HG03469 (cell line): Measurements from ENCODE around the gene MTHFD1L.
"Not testable (repeated sequence)": the region's sequence is repeated elsewhere in the genome, so short reads cannot be mapped to it uniquely, and the experiment has no call there.

ENCODE experiments used
- ATAC-seq: cut with Tn5 transposase; IDR thresholded peaks from one replicate; pipeline ENCODE4 v1.9.1; 2021; ENCODE audit warnings: mild to moderate bottlenecking, moderate library complexity, moderate number of reproducible peaks; ENCODE audit not compliant: unreplicated experiment

The MTHFD1L gene

DNA sequence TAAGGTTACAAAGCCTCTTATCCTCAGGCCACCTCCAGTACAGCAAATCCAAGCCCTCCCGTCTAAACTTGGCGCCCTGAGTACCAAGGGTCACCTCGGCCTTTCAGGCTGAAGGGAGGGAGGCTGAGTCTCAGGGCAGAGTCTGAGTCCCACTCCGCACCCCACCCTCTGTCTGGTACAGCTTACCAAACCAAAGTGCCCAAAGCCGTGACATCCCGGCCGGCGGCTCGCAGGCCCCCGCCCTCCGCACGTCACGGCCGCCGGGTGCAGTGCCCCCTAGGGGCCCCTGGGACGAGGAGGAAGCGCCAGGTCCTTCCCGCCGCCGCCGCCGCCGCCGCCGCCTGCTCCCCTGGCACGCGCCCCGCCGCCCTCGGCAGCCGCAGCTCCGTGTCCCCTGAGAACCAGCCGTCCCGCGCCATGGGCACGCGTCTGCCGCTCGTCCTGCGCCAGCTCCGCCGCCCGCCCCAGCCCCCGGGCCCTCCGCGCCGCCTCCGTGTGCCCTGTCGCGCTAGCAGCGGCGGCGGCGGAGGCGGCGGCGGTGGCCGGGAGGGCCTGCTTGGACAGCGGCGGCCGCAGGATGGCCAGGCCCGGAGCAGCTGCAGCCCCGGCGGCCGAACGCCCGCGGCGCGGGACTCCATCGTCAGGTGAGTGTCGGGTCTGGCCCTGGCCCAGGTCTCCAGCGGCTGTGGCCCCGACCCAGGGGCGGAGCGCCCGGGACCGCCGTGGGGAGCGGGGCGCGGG, at the start of gene MTHFD1L:
Gene MTHFD1L (plus strand): TSS at position 297 of the 741 bp plus-strand sequence. CDS start 121 bp downstream, at position 418.
- ATAC-seq, result peak; percentile 62

DNA sequence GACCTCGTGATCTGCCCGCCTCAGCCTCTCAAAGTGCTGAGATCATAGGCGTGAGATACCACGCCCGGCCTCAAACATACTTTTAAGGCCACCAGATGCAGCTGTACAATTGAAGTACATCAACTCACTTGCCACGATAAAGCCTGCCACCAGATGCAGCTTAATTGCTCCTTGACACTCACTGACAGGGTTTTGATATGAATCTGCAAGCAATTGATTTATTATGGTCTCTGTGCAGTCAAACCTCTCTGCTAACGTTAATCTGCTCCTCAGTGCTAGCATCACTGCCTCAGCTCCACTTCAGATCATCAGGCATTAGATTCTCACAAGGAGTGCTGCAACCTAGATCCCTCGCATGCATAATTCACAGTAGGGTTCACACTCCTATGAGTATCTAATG, 48.9 kb upstream of the MTHFD1L start:
- ATAC-seq, result not testable (repeated sequence)

DNA sequence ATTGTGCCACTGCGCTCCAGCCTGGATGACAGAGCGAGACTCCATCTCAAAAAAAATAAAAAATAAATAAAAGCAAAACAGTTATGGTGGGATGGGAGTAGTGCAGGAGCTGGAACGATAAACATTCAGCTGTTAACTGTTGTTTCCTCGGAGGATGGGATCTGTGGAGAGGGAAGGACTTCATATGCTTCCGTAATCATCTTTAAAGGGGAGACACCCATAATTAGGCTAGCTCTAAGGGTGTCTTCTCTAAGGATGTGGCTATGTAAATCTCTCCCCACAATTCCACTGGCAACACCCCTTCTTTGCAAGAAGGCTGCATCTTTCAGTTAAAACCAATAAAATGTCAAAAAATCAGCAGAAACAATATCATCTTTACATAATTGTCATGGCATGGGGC, 42.6 kb upstream of the MTHFD1L start:
- ATAC-seq, result no peak

DNA sequence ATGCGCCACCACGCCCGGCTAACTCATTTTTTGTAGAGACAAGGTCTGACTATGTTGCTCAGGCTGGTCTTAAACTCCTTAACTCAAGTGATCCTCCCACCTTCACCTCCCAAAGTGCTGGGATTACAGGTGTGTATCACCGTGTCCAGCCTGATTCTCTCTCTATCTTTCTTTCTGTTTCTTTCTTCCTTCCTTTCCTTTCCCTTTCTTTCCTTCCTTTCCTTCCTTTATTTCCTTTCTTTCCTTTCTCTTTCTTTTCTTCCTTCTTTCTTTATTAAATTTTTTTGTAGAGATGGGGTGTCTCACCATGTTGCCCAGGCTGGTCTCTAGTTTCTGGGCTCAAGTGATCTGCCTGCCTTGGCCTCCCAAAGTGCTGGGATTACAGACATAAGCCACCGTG, 38.7 kb upstream of the MTHFD1L start:
- ATAC-seq, result no peak

DNA sequence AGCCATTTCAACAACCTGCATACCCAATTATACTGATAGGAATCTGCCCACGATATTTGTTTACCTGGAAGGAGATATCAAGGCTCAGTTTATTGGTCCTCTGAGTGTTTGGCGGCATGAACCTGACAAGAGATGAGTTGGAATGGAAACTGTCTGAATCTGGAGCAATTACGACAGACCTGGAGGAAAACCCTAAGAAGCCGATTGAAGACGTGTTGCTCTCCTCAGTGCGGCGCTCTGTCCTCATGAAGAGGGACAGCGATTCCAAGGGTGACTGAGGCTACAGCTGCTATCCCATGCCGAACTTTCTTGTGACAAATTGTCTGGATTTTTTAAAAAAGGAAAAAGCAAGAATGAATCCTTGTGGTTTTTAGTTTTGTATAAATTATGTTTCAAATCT, 37.4 kb upstream of the MTHFD1L start:
- not testable (repeated sequence) for ATAC-seq

DNA sequence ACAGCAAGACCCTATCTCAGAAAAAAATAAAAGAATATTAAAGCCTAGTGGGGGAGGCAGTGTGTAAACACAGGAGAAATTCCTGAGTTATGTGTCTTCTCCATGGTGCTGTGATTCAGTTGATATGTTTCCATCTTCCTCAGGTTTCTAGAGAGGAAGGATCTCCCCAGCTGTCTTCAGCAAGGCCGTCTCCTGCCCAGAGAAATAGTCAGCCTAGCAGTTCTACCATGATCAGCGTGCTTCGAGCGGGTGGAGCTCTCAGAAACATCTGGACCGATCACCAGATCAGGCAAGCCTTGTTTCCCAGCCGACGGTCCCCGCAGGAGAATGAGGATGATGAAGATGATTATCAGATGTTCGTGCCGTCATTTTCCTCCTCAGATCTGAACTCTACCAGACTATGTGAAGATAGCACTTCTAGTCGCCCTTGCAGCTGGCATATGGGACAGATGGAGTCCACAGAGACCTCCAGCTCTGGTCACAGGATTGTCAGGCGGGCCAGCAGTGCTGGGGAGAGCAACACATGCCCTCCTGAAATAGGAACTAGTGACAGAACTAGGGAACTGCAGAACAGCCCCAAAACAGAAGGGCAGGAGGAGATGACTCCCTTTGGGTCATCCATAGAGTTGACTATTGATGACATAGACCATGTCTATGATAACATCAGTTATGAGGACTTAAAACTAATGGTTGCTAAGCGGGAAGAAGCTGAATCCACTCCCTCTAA, 34.9 kb upstream of the MTHFD1L start:
- ATAC-seq, result no peak

DNA sequence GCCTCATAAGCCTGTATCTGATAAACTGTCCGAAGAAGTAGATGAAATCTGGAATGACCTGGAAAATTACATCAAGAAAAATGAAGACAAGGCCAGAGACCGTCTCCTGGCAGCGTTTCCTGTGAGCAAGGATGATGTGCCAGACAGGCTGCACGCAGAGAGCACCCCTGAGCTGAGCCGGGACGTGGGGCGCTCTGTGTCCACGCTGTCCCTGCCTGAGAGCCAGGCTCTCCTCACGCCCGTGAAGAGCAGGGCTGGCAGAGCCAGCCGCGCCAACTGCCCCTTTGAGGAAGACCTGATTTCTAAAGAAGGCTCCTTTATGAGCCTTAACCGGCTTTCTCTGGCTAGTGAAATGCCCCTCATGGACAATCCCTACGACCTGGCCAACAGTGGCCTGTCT, 33.9 kb upstream of the MTHFD1L start:
- ATAC-seq, result no peak

DNA sequence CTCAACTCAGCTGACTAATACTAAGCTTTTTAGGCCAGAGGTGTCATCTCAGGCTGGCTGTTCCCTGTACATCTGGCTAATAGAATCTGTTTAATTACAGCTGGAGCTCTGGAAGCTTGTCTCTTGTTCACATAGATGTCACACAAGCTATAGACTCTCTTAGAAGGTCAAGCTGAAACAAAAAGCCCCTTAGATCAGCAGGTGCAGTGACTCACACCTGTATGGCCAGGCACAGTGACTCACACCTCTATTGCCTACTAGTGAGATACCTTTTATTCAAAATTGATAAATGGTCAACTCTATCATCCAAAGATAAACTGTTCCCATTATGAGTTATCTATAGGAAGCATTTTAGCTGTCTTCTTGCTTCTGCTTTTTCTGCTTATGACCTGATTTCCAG, 29.9 kb upstream of the MTHFD1L start:
- ATAC-seq, result no peak

DNA sequence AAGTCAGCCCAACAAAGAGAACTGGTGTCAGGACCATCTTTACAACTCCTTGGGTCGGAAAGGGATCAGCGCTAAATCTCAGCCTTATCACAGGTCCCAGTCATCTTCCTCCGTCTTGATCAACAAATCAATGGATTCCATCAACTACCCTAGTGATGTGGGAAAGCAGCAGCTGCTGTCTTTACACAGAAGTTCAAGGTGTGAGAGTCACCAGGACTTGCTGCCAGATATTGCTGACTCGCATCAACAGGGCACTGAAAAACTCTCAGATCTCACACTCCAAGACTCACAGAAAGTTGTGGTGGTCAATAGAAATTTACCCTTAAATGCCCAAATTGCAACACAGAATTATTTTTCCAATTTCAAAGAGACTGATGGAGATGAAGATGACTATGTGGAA, 25.3 kb upstream of the MTHFD1L start:
- ATAC-seq, result no peak

DNA sequence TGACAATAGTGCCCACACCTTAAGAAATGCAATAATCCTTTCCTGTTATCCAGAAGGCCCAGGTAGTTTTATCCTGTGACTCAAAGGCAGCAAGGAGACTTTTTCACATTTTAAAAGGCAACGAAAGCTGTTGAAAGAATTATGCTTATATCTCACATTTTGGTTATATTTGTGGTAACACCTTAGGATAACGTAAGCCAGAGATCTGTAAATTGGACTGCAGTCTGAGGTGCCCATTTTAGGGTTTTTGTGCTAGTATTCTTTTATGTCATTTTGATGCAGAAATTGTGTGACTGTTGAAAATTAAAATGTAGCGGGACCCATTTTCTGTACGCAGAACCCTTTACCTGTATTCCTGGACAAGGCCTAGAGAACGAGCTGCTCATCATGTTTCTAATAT, 24.3 kb upstream of the MTHFD1L start:
- ATAC-seq, result no peak

DNA sequence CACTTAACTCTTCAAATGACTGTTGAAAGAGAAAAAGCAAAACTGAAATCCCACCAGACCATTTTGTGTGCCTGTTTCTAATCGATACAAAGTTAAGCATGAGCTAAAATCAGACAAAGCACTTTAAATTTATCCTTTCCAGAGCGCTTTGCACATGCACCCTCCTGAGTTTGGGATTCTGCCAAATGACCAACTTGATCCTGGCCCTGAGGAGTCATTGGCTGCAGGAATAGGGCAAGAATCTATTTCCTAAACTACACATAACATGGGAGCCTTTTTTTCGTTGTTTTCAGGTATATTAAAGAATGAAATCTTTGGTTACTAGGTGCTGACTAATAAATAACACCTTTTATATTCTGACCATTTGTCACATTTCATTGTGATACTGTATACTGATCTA, 23.8 kb upstream of the MTHFD1L start:
- no peak for ATAC-seq

DNA sequence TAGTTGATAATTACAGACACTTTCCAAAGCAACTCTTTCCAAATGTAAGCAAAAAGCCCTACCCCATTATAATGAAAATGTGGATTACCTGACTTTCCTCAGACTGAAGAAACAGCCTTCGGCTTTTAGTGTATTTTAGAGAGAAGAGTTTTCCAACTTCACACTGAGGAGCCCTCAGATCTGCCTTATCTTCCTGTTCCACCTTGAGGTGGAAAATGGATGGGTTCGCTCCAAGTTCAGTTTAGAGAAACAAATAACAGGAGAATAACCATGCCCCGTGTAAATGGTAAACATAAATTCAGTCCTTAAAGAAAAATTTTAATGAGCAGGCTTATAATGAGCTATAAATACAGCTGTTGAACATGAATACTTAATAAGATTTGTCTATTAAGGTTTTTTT, 21.1 kb upstream of the MTHFD1L start:
- no peak for ATAC-seq

DNA sequence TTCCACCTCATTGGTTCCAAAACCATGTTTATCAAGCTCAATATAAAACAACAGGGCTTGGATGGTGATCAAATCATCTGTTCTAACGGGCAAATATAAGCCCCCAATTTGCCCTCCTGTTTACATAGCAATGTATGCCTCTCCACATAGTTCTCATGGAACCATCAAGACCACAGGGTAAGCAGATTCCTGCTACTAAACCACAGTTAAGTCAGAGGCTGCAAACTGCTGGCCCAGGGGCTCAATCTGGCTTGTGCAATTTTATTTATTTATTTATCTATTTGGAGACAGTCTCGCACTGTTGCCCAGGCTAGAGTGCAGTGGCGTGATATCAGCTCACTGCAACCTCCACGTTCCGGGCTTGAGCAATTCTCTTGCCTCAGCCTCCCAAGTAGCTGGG, 18.9 kb upstream of the MTHFD1L start:
- no peak for ATAC-seq

DNA sequence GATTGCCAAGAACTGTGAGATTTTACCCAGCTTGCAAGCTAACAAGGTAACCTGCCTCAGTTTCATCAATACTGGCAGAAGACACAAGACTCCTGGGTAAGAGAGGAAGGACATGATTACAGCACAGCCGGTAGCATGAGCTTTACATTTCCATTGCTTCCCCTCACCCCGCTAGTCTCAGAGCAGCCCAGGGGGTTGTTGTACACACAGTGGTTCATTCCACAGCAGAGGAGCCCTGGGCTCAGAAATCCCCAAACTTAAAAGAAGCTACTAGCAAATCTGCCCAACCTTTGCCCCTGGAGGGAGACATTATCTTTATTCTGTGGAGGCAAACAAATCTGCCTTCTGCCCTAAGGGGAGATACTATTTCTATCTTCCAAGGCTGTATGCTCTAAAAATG, 17.1 kb upstream of the MTHFD1L start:
- ATAC-seq, result no peak

DNA sequence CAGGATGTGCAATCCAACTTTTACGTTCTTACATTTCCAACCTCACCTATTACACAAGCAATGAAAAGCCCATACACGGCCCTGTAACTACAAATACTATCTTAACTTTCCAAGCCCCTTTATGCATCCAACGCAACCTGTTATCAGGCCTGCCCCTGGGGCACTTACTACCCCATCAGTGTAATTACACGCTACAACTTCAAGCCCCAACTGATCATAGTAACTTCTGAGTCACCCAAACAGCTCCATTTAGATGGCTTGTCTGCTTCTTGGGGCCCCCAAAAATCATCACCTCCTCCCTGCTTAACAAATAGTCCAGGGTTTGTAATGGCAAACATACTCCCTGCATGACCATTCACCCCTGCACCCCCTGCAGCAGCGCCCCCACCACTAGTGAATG, 11.1 kb upstream of the MTHFD1L start:
- ATAC-seq, result not testable (repeated sequence)

DNA sequence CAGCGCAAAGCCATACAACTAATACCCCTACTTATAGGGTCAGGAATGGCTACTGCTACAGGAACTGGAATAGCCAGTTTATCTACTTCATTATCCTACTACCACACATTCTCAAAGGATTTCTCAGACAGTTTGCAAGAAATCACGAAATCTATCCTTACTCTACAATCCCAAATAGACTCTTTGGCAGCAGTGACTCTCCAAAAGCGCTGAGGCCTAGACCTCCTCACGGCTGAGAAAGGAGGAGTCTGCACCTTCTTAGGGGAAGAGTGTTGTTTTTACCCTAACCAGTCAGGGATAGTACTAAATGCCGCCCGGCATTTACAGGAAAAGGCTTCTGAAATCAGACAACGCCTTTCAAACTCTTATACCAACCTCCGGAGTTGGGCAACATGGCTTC, 10.3 kb upstream of the MTHFD1L start:
- ATAC-seq, result not testable (repeated sequence)

DNA sequence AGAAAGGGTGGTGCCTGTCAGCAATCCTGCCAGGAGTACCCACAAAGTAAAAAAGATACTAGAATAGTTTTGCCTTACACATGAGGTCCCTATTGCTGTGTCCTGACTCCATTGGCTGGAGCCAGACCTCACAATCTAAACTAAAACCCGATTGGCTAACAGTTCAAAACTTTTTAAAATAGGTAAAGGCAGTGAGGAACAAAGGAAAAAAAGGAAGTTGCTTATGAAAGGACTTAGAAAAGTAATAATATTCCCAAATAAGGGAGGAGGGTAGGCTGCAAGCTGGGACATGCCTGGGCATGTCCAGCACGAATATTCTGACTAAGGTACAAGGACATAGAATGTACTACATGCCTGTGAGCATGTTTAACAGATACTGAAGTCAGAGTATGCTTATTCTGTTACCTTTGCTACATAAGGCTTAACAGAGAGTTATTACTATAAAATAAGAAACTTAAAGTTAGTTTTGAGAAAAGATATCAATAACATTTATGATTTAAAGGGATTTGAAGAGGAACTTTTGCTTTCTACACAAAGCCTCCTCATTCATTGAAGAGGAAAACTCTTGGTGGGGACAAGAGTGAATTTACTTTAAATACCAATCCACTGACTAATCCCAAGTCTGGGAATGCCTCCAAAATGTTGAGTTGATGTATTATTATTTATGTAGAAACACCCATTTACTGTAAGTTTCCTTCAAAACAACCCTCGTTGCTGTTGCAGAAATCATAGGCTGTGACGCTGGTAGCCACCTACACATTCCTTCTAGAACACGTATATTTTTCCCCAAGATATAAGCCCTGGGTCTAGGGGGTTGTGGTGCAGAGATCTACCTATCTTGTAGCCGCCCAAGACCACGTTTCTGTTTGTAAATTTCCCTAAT, 8.2 kb upstream of the MTHFD1L start:
- no peak for ATAC-seq

DNA sequence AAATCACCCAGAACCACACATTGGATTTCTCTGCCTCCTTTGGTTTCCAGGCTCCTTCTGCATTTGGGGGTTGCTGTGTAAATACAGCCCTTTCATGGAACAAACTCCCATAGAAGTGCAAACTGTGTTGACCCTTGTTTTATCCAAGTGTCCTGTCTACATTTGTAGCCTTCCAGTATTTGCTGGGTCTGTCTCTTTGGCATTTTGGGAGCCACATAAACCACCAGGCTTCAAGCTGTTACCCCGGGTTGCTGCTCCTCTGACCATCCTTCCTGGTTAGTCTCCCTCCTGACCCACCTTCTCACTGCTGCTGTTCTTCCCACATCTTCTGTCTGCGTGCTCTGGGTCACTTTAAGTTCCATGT, 7.6 kb upstream of the MTHFD1L start:
- ATAC-seq, result no peak

DNA sequence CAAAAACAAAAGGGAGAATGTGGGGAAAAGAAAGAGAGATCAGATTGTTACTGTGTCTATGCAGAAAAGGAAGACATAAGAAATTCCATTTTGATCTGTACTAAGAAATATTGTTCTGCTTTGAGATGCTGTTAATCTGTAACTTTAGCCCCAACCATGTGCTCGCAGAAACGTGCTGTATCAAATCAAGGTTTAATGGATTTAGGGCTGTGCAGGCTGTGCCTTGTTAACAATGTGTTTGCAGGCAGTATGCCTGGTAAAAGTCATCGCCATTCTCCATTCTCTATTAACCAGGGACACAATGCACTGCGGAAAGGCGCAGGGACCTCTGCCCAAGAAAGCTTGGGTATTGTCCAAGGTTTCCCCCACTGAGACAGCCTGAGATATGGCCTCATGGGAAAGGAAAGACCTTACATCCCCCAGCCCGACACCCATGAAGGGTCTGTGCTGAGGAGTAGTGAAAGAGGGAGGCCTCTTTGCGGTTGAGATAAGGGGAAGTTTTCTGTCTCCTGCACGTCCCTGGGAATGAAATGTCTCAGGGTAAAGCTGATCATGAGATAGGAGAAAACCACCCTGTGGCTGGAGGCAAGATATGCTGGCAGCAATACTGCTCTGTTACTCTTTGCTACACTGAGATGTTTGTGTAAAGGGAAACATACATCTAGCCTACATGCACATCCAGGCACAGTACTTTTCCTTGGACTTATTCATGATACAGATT, 3.9 kb upstream of the MTHFD1L start:
- ATAC-seq, result not testable (repeated sequence)

DNA sequence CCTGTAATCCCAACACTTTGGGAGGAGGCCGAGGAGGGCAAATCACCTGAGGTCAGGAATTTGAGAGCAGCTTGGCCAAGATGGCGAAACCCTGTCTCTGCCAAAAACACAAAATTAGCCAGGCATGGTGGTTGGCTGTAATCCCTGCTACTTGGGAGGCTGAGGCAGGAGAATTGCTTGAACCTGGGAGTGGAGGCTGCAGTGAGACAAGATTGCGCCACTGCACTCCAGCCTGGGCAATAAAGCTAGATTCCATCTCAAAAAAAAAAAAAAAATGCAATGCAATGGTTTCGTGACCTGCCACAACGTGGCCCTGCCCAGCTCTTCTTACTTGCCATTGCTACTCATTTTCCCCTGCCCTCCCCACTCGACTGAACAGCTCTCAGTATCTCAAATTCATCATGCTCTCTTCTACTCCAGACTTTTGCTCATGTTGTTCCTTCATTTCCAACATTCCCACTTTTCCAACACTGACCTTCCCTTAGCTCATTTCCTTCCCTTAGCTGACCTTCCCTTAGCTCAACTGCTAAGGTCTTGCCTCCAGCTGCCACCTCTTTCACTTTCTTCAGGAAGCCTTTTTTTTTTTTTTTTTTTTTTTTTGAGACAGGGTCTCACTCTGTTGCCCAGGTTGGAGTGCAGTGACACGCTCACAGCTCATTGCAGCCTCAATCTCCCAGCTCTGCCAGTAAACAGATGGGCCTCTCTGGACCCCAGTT, 2.1 kb upstream of the MTHFD1L start:
- ATAC-seq, result no peak
